B cell (primary cell): ENCODE results near the gene SMPDL3B. TPM values are rescaled to one million over a fixed set of nuclear protein-coding genes. Genes with fewer than 3 reads are reported as not detected.

Source experiments
- polyA plus RNA-seq: library from polyadenylated mRNA; depleted of rRNA; stranded (reverse); fragments of >200 nt; gene quantifications from 2 replicates; pipeline ENCODE4 v1.2.3, GENCODE V29; 2012
- total RNA-seq, 2 donors: library from RNA; stranded (reverse); fragments of 120-200 nt in 1 of 2; gene quantifications; 1 replicate in 1 of 2; 2 replicates in 1 of 2; pipeline versions ENCODE4 v1.2.3 to v1.2.4, GENCODE V29; 2013 to 2022

Gene SMPDL3B
- total and polyA plus RNA-seq, 2 donors (not counting 1 experiment from before 2014, with no cell fraction given) = 0.22 TPM; not detected in 1

Other genes with a start within 250 kb of the SMPDL3B start
- 25.0 and 28.5 TPM in 2 replicates for gene FAM76A, start 209.0 kb upstream of the SMPDL3B start, total RNA-seq
- 11.7 and 12.1 TPM in 2 replicates for gene FAM76A, start 209.0 kb upstream of the SMPDL3B start, polyA plus RNA-seq
- gene STX12, start 161.8 kb upstream of the SMPDL3B start, total RNA-seq = 29.4 and 36.4 TPM in 2 replicates
- 20.5 and 34.6 TPM in 2 replicates for gene STX12, start 161.8 kb upstream of the SMPDL3B start, polyA plus RNA-seq
- gene PPP1R8, start 104.2 kb upstream of the SMPDL3B start, total RNA-seq = 45.1 and 45.4 TPM in 2 replicates
- gene PPP1R8, start 104.2 kb upstream of the SMPDL3B start, polyA plus RNA-seq = 15.7 and 23.9 TPM in 2 replicates
- gene THEMIS2, start 62.5 kb upstream of the SMPDL3B start, total RNA-seq = 221 and 230 TPM in 2 replicates
- gene THEMIS2, start 62.5 kb upstream of the SMPDL3B start, polyA plus RNA-seq = 32.2 and 72.0 TPM in 2 replicates
- 60.0 and 60.2 TPM in 2 replicates for gene RPA2, start 20.4 kb upstream of the SMPDL3B start, total RNA-seq
- 30.0 and 37.2 TPM in 2 replicates for gene RPA2, start 20.4 kb upstream of the SMPDL3B start, polyA plus RNA-seq
- 8.7 and 10.1 TPM in 2 replicates for gene XKR8, start 25.0 kb downstream of the SMPDL3B start, total RNA-seq
- gene XKR8, start 25.0 kb downstream of the SMPDL3B start, polyA plus RNA-seq = 2.2 and 3.4 TPM in 2 replicates
- gene EYA3, start 153.6 kb downstream of the SMPDL3B start, total RNA-seq = 31.3 and 31.7 TPM in 2 replicates
- 13.4 and 14.1 TPM in 2 replicates for gene EYA3, start 153.6 kb downstream of the SMPDL3B start, polyA plus RNA-seq
- 4.7 and 5.9 TPM in 2 replicates for gene PTAFR, start 241.7 kb downstream of the SMPDL3B start, total RNA-seq
- 1.7 and 6.2 TPM in 2 replicates for gene PTAFR, start 241.7 kb downstream of the SMPDL3B start, polyA plus RNA-seq